ENCODE results near the gene ADPRS.
A peak's percentile ranks its signal among the peaks of the same experiment; 100 is the strongest.

The ADPRS gene

GRCh38 chr1:36107394-36107793 lies 18.7 kb downstream of the ADPRS start:
- Histone ChIP-seq H3K4me1 (ENCODE audit: control insufficient read depth in 5 of 5, insufficient read depth in 5 of 5, low read length in 5 of 5) (no peaks in the 10 kb centered on the region), H3K4me3 (ENCODE audit: low read depth in 1 of 5, low read length in 5 of 5) (no peak overlapping the region), H3K27ac (ENCODE audit: low read depth, low read length) (no peak overlapping the region), H3K27me3 (ENCODE audit: control insufficient read depth in 5 of 5, insufficient read depth in 4 of 5, low read length in 5 of 5) (peaks cover 0 to 4% (median 0%) of the 10 kb centered on the region in 5 donors), H3K9ac (ENCODE audit: low read length in 5 of 5) (no peak overlapping the region), H3K36me3 (ENCODE audit: control insufficient read depth in 5 of 5, insufficient read depth in 5 of 5, low read length in 5 of 5) (no peaks in the 10 kb centered on the region), H3K9me3 (ENCODE audit: control insufficient read depth in 5 of 5, low read length in 5 of 5) (no peaks in the 10 kb centered on the region)

GRCh38 chr1:36108314-36108713 lies 19.6 kb downstream of the ADPRS start:
- H3K4me3 ChIP-seq (ENCODE audit: low read depth in 1 of 5, low read length in 5 of 5) = no peak overlapping the region

GRCh38 chr1:36109041-36109679 lies 20.5 kb downstream of the ADPRS start:
- H3K36me3 ChIP-seq (ENCODE audit: control insufficient read depth in 5 of 5, insufficient read depth in 5 of 5, low read length in 5 of 5) = no peaks in the 10 kb centered on the region
- H3K4me3 ChIP-seq (ENCODE audit: low read depth in 1 of 5, low read length in 5 of 5) = no peak overlapping the region
- no peak overlapping the region for H3K9ac ChIP-seq (ENCODE audit: low read length in 5 of 5)
- H3K27me3 ChIP-seq (ENCODE audit: control insufficient read depth in 5 of 5, insufficient read depth in 4 of 5, low read length in 5 of 5) = peaks cover 0 to 6% (median 0%) of the 10 kb centered on the region in 5 donors
- no peaks in the 10 kb centered on the region for H3K4me1 ChIP-seq (ENCODE audit: control insufficient read depth in 5 of 5, insufficient read depth in 5 of 5, low read length in 5 of 5)
- no peak overlapping the region for H3K27ac ChIP-seq (ENCODE audit: low read depth, low read length)
- H3K9me3 ChIP-seq (ENCODE audit: control insufficient read depth in 5 of 5, low read length in 5 of 5) = no peaks in the 10 kb centered on the region

More at GRCh38 chr1:36108314-36108713, 19.6 kb downstream of the ADPRS start:
- Histone ChIP-seq H3K36me3 (ENCODE audit: control insufficient read depth in 5 of 5, insufficient read depth in 5 of 5, low read length in 5 of 5) (no peaks in the 10 kb centered on the region), H3K4me1 (ENCODE audit: control insufficient read depth in 5 of 5, insufficient read depth in 5 of 5, low read length in 5 of 5) (no peaks in the 10 kb centered on the region), H3K9me3 (ENCODE audit: control insufficient read depth in 5 of 5, low read length in 5 of 5) (no peaks in the 10 kb centered on the region), H3K9ac (ENCODE audit: low read length in 5 of 5) (no peak overlapping the region), H3K27ac (ENCODE audit: low read depth, low read length) (no peak overlapping the region), H3K27me3 (ENCODE audit: control insufficient read depth in 5 of 5, insufficient read depth in 4 of 5, low read length in 5 of 5) (peaks cover 0 to 4% (median 0%) of the 10 kb centered on the region in 5 donors)

GRCh38 chr1:36111151-36111550 lies 22.5 kb downstream of the ADPRS start:
- H3K4me3 ChIP-seq (ENCODE audit: low read depth in 1 of 5, low read length in 5 of 5) = no peak overlapping the region
- no peaks in the 10 kb centered on the region for H3K36me3 ChIP-seq (ENCODE audit: control insufficient read depth in 5 of 5, insufficient read depth in 5 of 5, low read length in 5 of 5)
- H3K9ac ChIP-seq (ENCODE audit: low read length in 5 of 5) = no peak overlapping the region
- H3K4me1 ChIP-seq (ENCODE audit: control insufficient read depth in 5 of 5, insufficient read depth in 5 of 5, low read length in 5 of 5) = peaks cover 0 to 14% (median 6%) of the 10 kb centered on the region in 5 donors
- peaks cover 0 to 6% (median 0%) of the 10 kb centered on the region in 5 donors for H3K27me3 ChIP-seq (ENCODE audit: control insufficient read depth in 5 of 5, insufficient read depth in 4 of 5, low read length in 5 of 5)
- H3K9me3 ChIP-seq (ENCODE audit: control insufficient read depth in 5 of 5, low read length in 5 of 5) = no peaks in the 10 kb centered on the region
- no peak overlapping the region for H3K27ac ChIP-seq (ENCODE audit: low read depth, low read length)

- no peak overlapping the region for H3K9ac ChIP-seq (ENCODE audit: low read length in 5 of 5)
- no peaks in the 10 kb centered on the region for H3K9me3 ChIP-seq (ENCODE audit: control insufficient read depth in 5 of 5, low read length in 5 of 5)
These were observed 24.1 kb downstream of the ADPRS start for GRCh38 chr1:36112823-36113222.

GRCh38 chr1:36114371-36114770 lies 25.7 kb downstream of the ADPRS start:
- Histone ChIP-seq H3K9me3 (ENCODE audit: control insufficient read depth in 5 of 5, low read length in 5 of 5) (no peaks in the 10 kb centered on the region), H3K27ac (ENCODE audit: low read depth, low read length) (no peak overlapping the region)

More at GRCh38 chr1:36112823-36113222, 24.1 kb downstream of the ADPRS start:
- H3K27me3 ChIP-seq (ENCODE audit: control insufficient read depth in 5 of 5, insufficient read depth in 4 of 5, low read length in 5 of 5) = peaks cover 0 to 5% (median 0%) of the 10 kb centered on the region in 5 donors
- H3K27ac ChIP-seq (ENCODE audit: low read depth, low read length) = no peak overlapping the region
- peaks cover 0 to 19% (median 6%) of the 10 kb centered on the region in 5 donors for H3K4me1 ChIP-seq (ENCODE audit: control insufficient read depth in 5 of 5, insufficient read depth in 5 of 5, low read length in 5 of 5)
- H3K36me3 ChIP-seq (ENCODE audit: control insufficient read depth in 5 of 5, insufficient read depth in 5 of 5, low read length in 5 of 5) = no peaks in the 10 kb centered on the region
- H3K4me3 ChIP-seq (ENCODE audit: low read depth in 1 of 5, low read length in 5 of 5) = no peak overlapping the region

GRCh38 chr1:36115200-36115669 lies 26.5 kb downstream of the ADPRS start:
- H3K9me3 ChIP-seq (ENCODE audit: control insufficient read depth in 5 of 5, low read length in 5 of 5) = no peaks in the 10 kb centered on the region
- H3K27ac ChIP-seq (ENCODE audit: low read depth, low read length) = no peak overlapping the region
- H3K27me3 ChIP-seq (ENCODE audit: control insufficient read depth in 5 of 5, insufficient read depth in 4 of 5, low read length in 5 of 5) = peaks cover 0 to 7% (median 2%) of the 10 kb centered on the region in 5 donors
- H3K4me3 ChIP-seq (ENCODE audit: low read depth in 1 of 5, low read length in 5 of 5) = peak overlapping the region in 3 of 5 donors; percentile 4 to 22 (median 16)
- peak overlapping the region in 1 of 5 donors; percentile 25 for H3K9ac ChIP-seq (ENCODE audit: low read length in 5 of 5)
- peaks cover 0 to 23% (median 6%) of the 10 kb centered on the region in 5 donors for H3K4me1 ChIP-seq (ENCODE audit: control insufficient read depth in 5 of 5, insufficient read depth in 5 of 5, low read length in 5 of 5)
- H3K36me3 ChIP-seq (ENCODE audit: control insufficient read depth in 5 of 5, insufficient read depth in 5 of 5, low read length in 5 of 5) = no peaks in the 10 kb centered on the region

More at GRCh38 chr1:36114371-36114770, 25.7 kb downstream of the ADPRS start:
- Histone ChIP-seq H3K4me3 (ENCODE audit: low read depth in 1 of 5, low read length in 5 of 5) (no peak overlapping the region), H3K4me1 (ENCODE audit: control insufficient read depth in 5 of 5, insufficient read depth in 5 of 5, low read length in 5 of 5) (peaks cover 0 to 20% (median 6%) of the 10 kb centered on the region in 5 donors), H3K9ac (ENCODE audit: low read length in 5 of 5) (no peak overlapping the region), H3K27me3 (ENCODE audit: control insufficient read depth in 5 of 5, insufficient read depth in 4 of 5, low read length in 5 of 5) (peaks cover 0 to 7% (median 2%) of the 10 kb centered on the region in 5 donors), H3K36me3 (ENCODE audit: control insufficient read depth in 5 of 5, insufficient read depth in 5 of 5, low read length in 5 of 5) (no peaks in the 10 kb centered on the region)

GRCh38 chr1:36115931-36116330 lies 27.2 kb downstream of the ADPRS start:
- H3K4me1 ChIP-seq (ENCODE audit: control insufficient read depth in 5 of 5, insufficient read depth in 5 of 5, low read length in 5 of 5) = peaks cover 0 to 23% (median 6%) of the 10 kb centered on the region in 5 donors
- no peak overlapping the region for H3K27ac ChIP-seq (ENCODE audit: low read depth, low read length)
- no peaks in the 10 kb centered on the region for H3K36me3 ChIP-seq (ENCODE audit: control insufficient read depth in 5 of 5, insufficient read depth in 5 of 5, low read length in 5 of 5)
- peaks cover 0 to 7% (median 2%) of the 10 kb centered on the region in 5 donors for H3K27me3 ChIP-seq (ENCODE audit: control insufficient read depth in 5 of 5, insufficient read depth in 4 of 5, low read length in 5 of 5)
- no peak overlapping the region for H3K4me3 ChIP-seq (ENCODE audit: low read depth in 1 of 5, low read length in 5 of 5)
- H3K9ac ChIP-seq (ENCODE audit: low read length in 5 of 5) = no peak overlapping the region
- H3K9me3 ChIP-seq (ENCODE audit: control insufficient read depth in 5 of 5, low read length in 5 of 5) = no peaks in the 10 kb centered on the region

GRCh38 chr1:36116901-36117300 lies 28.2 kb downstream of the ADPRS start:
- Histone ChIP-seq H3K4me1 (ENCODE audit: control insufficient read depth in 5 of 5, insufficient read depth in 5 of 5, low read length in 5 of 5) (peaks cover 0 to 23% (median 6%) of the 10 kb centered on the region in 5 donors), H3K36me3 (ENCODE audit: control insufficient read depth in 5 of 5, insufficient read depth in 5 of 5, low read length in 5 of 5) (no peaks in the 10 kb centered on the region), H3K27me3 (ENCODE audit: control insufficient read depth in 5 of 5, insufficient read depth in 4 of 5, low read length in 5 of 5) (peaks cover 0 to 7% (median 2%) of the 10 kb centered on the region in 5 donors), H3K9ac (ENCODE audit: low read length in 5 of 5) (peak overlapping the region in 1 of 5 donors; percentile 11), H3K9me3 (ENCODE audit: control insufficient read depth in 5 of 5, low read length in 5 of 5) (no peaks in the 10 kb centered on the region), H3K4me3 (ENCODE audit: low read depth in 1 of 5, low read length in 5 of 5) (no peak overlapping the region), H3K27ac (ENCODE audit: low read depth, low read length) (no peak overlapping the region)

- Histone ChIP-seq H3K9me3 (ENCODE audit: control insufficient read depth in 5 of 5, low read length in 5 of 5) (no peaks in the 10 kb centered on the region), H3K4me1 (ENCODE audit: control insufficient read depth in 5 of 5, insufficient read depth in 5 of 5, low read length in 5 of 5) (peaks cover 0 to 32% (median 13%) of the 10 kb centered on the region in 5 donors), H3K9ac (ENCODE audit: low read length in 5 of 5) (no peak overlapping the region), H3K4me3 (ENCODE audit: low read depth in 1 of 5, low read length in 5 of 5) (no peak overlapping the region), H3K36me3 (ENCODE audit: control insufficient read depth in 5 of 5, insufficient read depth in 5 of 5, low read length in 5 of 5) (no peaks in the 10 kb centered on the region), H3K27me3 (ENCODE audit: control insufficient read depth in 5 of 5, insufficient read depth in 4 of 5, low read length in 5 of 5) (peaks cover 0 to 7% (median under 1%) of the 10 kb centered on the region in 5 donors), H3K27ac (ENCODE audit: low read depth, low read length) (no peak overlapping the region)
These were observed 29.9 kb downstream of the ADPRS start for GRCh38 chr1:36118447-36119204.
